Measurements from ENCODE around the gene RNF186.

DNA sequence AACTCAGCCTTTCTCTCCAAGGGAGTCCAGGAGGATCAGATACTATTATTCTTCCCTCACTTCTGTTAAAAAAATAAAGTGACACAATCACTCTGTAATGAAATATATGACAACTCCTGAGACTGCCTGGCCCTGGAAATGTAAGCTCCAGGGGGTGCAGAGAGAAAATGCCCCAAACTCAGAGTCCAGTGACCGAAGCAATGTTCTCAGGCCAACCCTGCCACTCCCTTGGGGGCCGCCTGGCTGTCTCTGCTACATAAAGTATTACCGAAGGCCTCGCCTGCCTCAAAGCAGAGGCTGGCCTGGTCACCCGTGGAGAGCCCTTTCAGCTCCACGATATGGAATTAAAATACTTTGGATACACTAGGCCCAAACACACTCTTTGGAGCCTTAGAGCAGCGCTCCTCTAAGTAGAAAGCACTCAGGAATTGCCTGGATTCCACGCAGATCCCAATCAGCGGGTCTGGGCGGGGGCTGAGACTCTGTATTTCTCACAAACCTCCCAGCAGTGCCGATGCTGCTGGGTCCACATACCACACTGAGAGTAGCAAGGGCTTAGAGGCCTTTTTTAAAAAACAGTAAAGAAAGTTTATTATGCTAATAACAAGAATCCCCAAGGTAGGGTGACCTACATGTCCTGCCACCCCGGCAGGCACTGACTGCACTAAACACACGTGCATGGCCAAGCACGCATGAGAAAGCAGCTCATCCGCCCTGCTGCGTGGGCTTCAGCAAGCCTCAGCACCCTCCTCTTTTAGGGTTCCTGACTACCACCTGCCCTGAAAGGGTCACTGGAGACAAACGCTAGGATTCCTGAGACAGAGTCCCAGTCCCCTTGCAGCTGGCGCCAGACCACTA lies 46.5 kb downstream of the RNF186 start:
- no peak for TF ChIP-seq CTCF (optimal IDR thresholded peaks at IDR 0.05 in 1 of 3, IDR thresholded peaks at IDR 0.05 in 1 of 3, conservative IDR thresholded peaks at IDR 0.05 in 1 of 3; ENCODE audit: extremely low read depth in 1 of 3, insufficient read depth in 2 of 3, low read length in 3 of 3)
- no peak for TF ChIP-seq EZH2 (IDR thresholded peaks at IDR 0.05; ENCODE audit: low read length)
